GM23338 (cell line): ENCODE measurements around the gene FILIP1L. TPM values are rescaled to one million over a fixed set of nuclear protein-coding genes. Genes with fewer than 3 reads are reported as not detected.

Experiments used
- ATAC-seq: fragments of 200-7000 bp; cut with Tn5 transposase; 3 replicates; pipeline ENCODE4 v1.9.1; 2020
- DNase-seq: peaks from one replicate; pipeline ENCODE4 v3.0.0-alpha.2; 2015; ENCODE audit warnings: low spot score
- H2AFZ ChIP-seq: fragments of 200-600 bp; sonication (generic); 2 replicates; pipeline ENCODE4 v1.8.0; 2016; ENCODE audit warnings: antibody characterized with exemption, mild to moderate bottlenecking, moderate library complexity
- H3F3A ChIP-seq: fragments of 200-600 bp; sonication (generic); replicated peaks from 2 replicates; pipeline ENCODE4 v1.8.0; 2017; ENCODE audit warnings: antibody characterized with exemption, mixed run types, low read depth
- H3K27ac ChIP-seq: fragments of 200-600 bp; sonication (generic); 2 replicates; pipeline ENCODE4 v1.6.1; 2016; ENCODE audit warnings: low read depth
- H3K27me3 ChIP-seq: fragments of 200-600 bp; sonication (generic); 2 replicates; pipeline ENCODE4 v1.8.0; 2016; ENCODE audit warnings: mild to moderate bottlenecking, mixed run types, moderate library complexity; ENCODE audit not compliant: insufficient read depth
- H3K36me3 ChIP-seq: fragments of 200-600 bp; sonication (generic); 2 replicates; pipeline ENCODE4 v1.8.0; 2016; ENCODE audit warnings: mild to moderate bottlenecking; ENCODE audit not compliant: insufficient read depth
- H3K4me1 ChIP-seq: fragments of 200-600 bp; sonication (generic); 2 replicates; pipeline ENCODE4 v1.8.0; 2016; ENCODE audit warnings: mild to moderate bottlenecking, moderate library complexity; ENCODE audit not compliant: insufficient read depth
- H3K4me2 ChIP-seq: fragments of 200-600 bp; sonication (generic); 2 replicates; pipeline ENCODE4 v1.7.1; 2017; ENCODE audit warnings: mixed run types
- H3K4me3 ChIP-seq: fragments of 200-600 bp; sonication (generic); 2 replicates; pipeline ENCODE4 v1.6.1; 2016; ENCODE audit warnings: mixed run types
- H3K79me2 ChIP-seq: fragments of 200-600 bp; sonication (generic); replicated peaks from 2 replicates; pipeline ENCODE4 v1.8.0; 2017; ENCODE audit warnings: mild to moderate bottlenecking; ENCODE audit not compliant: insufficient read depth
- H3K9me2 ChIP-seq: fragments of 200-600 bp; sonication (generic); 2 replicates; pipeline ENCODE4 v1.8.0; 2017; ENCODE audit not compliant: insufficient read depth
- H4K20me1 ChIP-seq: fragments of 200-600 bp; sonication (generic); replicated peaks from 2 replicates; pipeline ENCODE4 v1.8.0; 2017; ENCODE audit warnings: mild to moderate bottlenecking; ENCODE audit not compliant: insufficient read depth
- H3K27ac Mint-ChIP-seq: 2 replicates; pipeline ENCODE4 v1.8.0; 2020; ENCODE audit warnings: inconsistent platforms, mild to moderate bottlenecking, moderate library complexity, mixed read lengths
- H3K27me3 Mint-ChIP-seq: 3 replicates; pipeline ENCODE4 v1.8.0; 2022; ENCODE audit warnings: low read depth, mild to moderate bottlenecking, moderate library complexity, mixed read lengths, inconsistent platforms; ENCODE audit not compliant: insufficient read depth, poor library complexity
- H3K36me3 Mint-ChIP-seq: 3 replicates; pipeline ENCODE4 v1.8.0; 2021; ENCODE audit warnings: low read depth, mild to moderate bottlenecking, inconsistent platforms, moderate library complexity, mixed read lengths
- H3K4me1 Mint-ChIP-seq: 3 replicates; pipeline ENCODE4 v1.8.0; 2020; ENCODE audit warnings: mild to moderate bottlenecking, inconsistent platforms, mixed read lengths
- H3K4me3 Mint-ChIP-seq: 3 replicates; pipeline ENCODE4 v1.8.0; 2021; ENCODE audit warnings: moderate library complexity, mild to moderate bottlenecking, inconsistent platforms, mixed read lengths
- H3K9me3 Mint-ChIP-seq: 3 replicates; pipeline ENCODE4 v1.8.0; 2020; ENCODE audit warnings: moderate library complexity, mild to moderate bottlenecking, inconsistent platforms, mixed read lengths
- CREB1 ChIP-seq: fragments of 250-450 bp; sonication (Bioruptor Pico); IDR thresholded peaks from 2 replicates; pipeline ENCODE4 v1.5.0; 2020; ENCODE audit warnings: low read depth, mild to moderate bottlenecking, moderate library complexity
- CTCF ChIP-seq, 2 experiments: fragments of 200-600 bp in 1 of 2; sonication (generic) in 1 of 2; conservative IDR thresholded peaks; 2 replicates each; pipeline versions ENCODE4 v1.5.1 to v1.6.1; 2016 to 2017; ENCODE audit warnings: antibody characterized with exemption in 2 of 2, low read depth in 2 of 2, mild to moderate bottlenecking in 2 of 2, moderate library complexity in 1 of 2
- ETS1 ChIP-seq: IDR thresholded peaks from 2 replicates; pipeline ENCODE4 v1.6.1; 2016; ENCODE audit warnings: antibody characterized with exemption
- EZH2 ChIP-seq: fragments of 200-600 bp; sonication (generic); IDR thresholded peaks from one replicate; pipeline ENCODE4 v1.8.0; 2017; ENCODE audit warnings: antibody characterized with exemption, mild to moderate bottlenecking, low read depth; ENCODE audit not compliant: unreplicated experiment
- JUNB ChIP-seq: IDR thresholded peaks from one replicate; pipeline ENCODE4 v1.6.1; 2016; ENCODE audit warnings: antibody characterized with exemption; ENCODE audit not compliant: unreplicated experiment
- NANOG ChIP-seq: IDR thresholded peaks from 2 replicates; pipeline ENCODE4 v1.6.1; 2016; ENCODE audit warnings: antibody characterized with exemption, borderline replicate concordance
- POLR2AphosphoS5 ChIP-seq: IDR thresholded peaks from 2 replicates; pipeline ENCODE4 v1.6.1; 2016; ENCODE audit warnings: antibody characterized with exemption, low read depth
- REST ChIP-seq: IDR thresholded peaks from one replicate; pipeline ENCODE4 v1.6.1; 2018; ENCODE audit warnings: antibody characterized with exemption; ENCODE audit not compliant: unreplicated experiment
- STAT1 ChIP-seq: IDR thresholded peaks from one replicate; pipeline ENCODE4 v1.6.1; 2016; ENCODE audit warnings: antibody characterized with exemption; ENCODE audit not compliant: unreplicated experiment
- ZNF114 ChIP-seq: fragments of 250-450 bp; sonication (Bioruptor Pico); IDR thresholded peaks from 2 replicates; pipeline ENCODE4 v1.5.0; 2020; ENCODE audit warnings: mild to moderate bottlenecking, moderate library complexity
- ZNF331 ChIP-seq: fragments of 250-450 bp; sonication (Bioruptor Pico); IDR thresholded peaks from 2 replicates; pipeline ENCODE4 v1.5.0; 2020; ENCODE audit warnings: low read depth, mild to moderate bottlenecking, moderate library complexity
- polyA plus RNA-seq: library from polyadenylated mRNA; unstranded; fragments of >200 nt; fragmentation: Nextera tagmentation; extraction: Ambion mirVana; gene quantifications from 2 replicates; pipeline ENCODE4 v1.2.1, GENCODE V29; 2016
- total RNA-seq: library from RNA; depleted of rRNA; stranded (reverse); fragments of >200 nt; shearing (Covaris generic); gene quantifications from 2 replicates; pipeline ENCODE4 v1.2.3, GENCODE V29; 2014

The FILIP1L gene
- total and polyA plus RNA-seq, 2 experiments from 2014 or later, result 1.6 TPM; not detected in 1

- TF ChIP-seq CTCF (conservative IDR thresholded peaks at IDR 0.05; ENCODE audit: low read depth in 2 of 2) (no peak), ETS1 (no peak), NANOG (no peak), ZNF114 (CRISPR knock-in tag) (no peak), STAT1 (no peak), REST (no peak), POLR2AphosphoS5 (no peak), EZH2 (no peak), CREB1 (CRISPR knock-in tag) (no peak)
Observed at GRCh38 chr3:100084100-100084806, 30.0 kb downstream of the FILIP1L start (continued).

GRCh38 chr3:100083209-100083608 lies 31.1 kb downstream of the FILIP1L start:
- Histone ChIP-seq H3K4me3 (no peak overlapping the region), H3K79me2 (no peaks in the 10 kb centered on the region), H3K36me3 (no peaks in the 10 kb centered on the region), H3K9me2 (no peaks in the 10 kb centered on the region), H2AFZ (no peak overlapping the region), H3F3A (no peaks in the 10 kb centered on the region), H3K4me1 (peaks cover 10% of the 10 kb centered on the region; the same call in 1 of the 2 replicates), H3K27ac (no peak overlapping the region), H3K27me3 (no peaks in the 10 kb centered on the region), H4K20me1 (no peaks in the 10 kb centered on the region), H3K4me2 (no peak overlapping the region)
- Mint-ChIP-seq H3K27ac (no peak overlapping the region), H3K9me3 (no peaks in the 10 kb centered on the region), H3K4me3 (no peak overlapping the region), H3K4me1 (peaks cover 18% of the 10 kb centered on the region), H3K36me3 (no peaks in the 10 kb centered on the region), H3K27me3 (no peaks in the 10 kb centered on the region)
- DNase-seq (no peak), ATAC-seq (no peak)
- TF ChIP-seq REST, result no peak
- no peak for TF ChIP-seq ZNF331 (CRISPR knock-in tag)
- TF ChIP-seq ZNF114 (CRISPR knock-in tag), result no peak
- no peak for TF ChIP-seq EZH2
- no peak for TF ChIP-seq JUNB
- no peak for TF ChIP-seq NANOG
- no peak for TF ChIP-seq ETS1
- TF ChIP-seq POLR2AphosphoS5, result no peak
